H9 (cell line): ENCODE measurements around the gene MPZ. TPM values are rescaled to one million over a fixed set of nuclear protein-coding genes. Genes with fewer than 3 reads are reported as not detected.

Experiments used
- DNase-seq: peaks from one replicate; pipeline ENCODE4 v3.0.0-alpha.2; 2017
- H2AFZ ChIP-seq: one replicate; pipeline ENCODE4 v1.6.1; 2013; ENCODE audit warnings: mild to moderate bottlenecking, low read length, control low read depth, moderate library complexity
- H2AK5ac ChIP-seq: 2 replicates; pipeline ENCODE4 v1.6.1; 2013; ENCODE audit warnings: low read length, control low read depth, mixed read lengths; ENCODE audit not compliant: insufficient read length
- H2BK120ac ChIP-seq: one replicate; pipeline ENCODE4 v1.6.1; 2013; ENCODE audit warnings: low read depth, mild to moderate bottlenecking, low read length, control low read depth, inconsistent platforms; ENCODE audit not compliant: poor library complexity, severe bottlenecking
- H2BK12ac ChIP-seq: 2 replicates; pipeline ENCODE4 v1.6.1; 2013; ENCODE audit warnings: low read length, control low read depth, mixed read lengths, low read depth; ENCODE audit not compliant: insufficient read length
- H2BK15ac ChIP-seq: 2 replicates; pipeline ENCODE4 v1.6.1; 2013; ENCODE audit warnings: low read depth, low read length, control low read depth
- H2BK20ac ChIP-seq: one replicate; pipeline ENCODE4 v1.6.1; 2013; ENCODE audit warnings: low read depth, mild to moderate bottlenecking, low read length, control low read depth, inconsistent platforms; ENCODE audit not compliant: poor library complexity, severe bottlenecking
- H2BK5ac ChIP-seq: 2 replicates; pipeline ENCODE4 v1.6.1; 2013; ENCODE audit warnings: low read length, control low read depth, mixed read lengths; ENCODE audit not compliant: insufficient read length
- H3K14ac ChIP-seq: 2 replicates; pipeline ENCODE4 v1.6.1; 2013; ENCODE audit warnings: low read length, control low read depth; ENCODE audit not compliant: insufficient read depth
- H3K18ac ChIP-seq: 2 replicates; pipeline ENCODE4 v1.6.1; 2013; ENCODE audit warnings: low read depth, mild to moderate bottlenecking, mixed read lengths, low read length, control low read depth; ENCODE audit not compliant: insufficient read length
- H3K23ac ChIP-seq: 2 replicates; pipeline ENCODE4 v1.6.1; 2013; ENCODE audit warnings: low read length, control low read depth, mixed read lengths, low read depth; ENCODE audit not compliant: insufficient read length
- H3K23me2 ChIP-seq: 2 replicates; pipeline ENCODE4 v1.6.1; 2013; ENCODE audit warnings: low read depth, mild to moderate bottlenecking, mixed read lengths, low read length, control low read depth; ENCODE audit not compliant: insufficient read length, poor library complexity, severe bottlenecking
- H3K27ac ChIP-seq: 2 replicates; pipeline ENCODE4 v1.5.1; 2013; ENCODE audit warnings: low read length, control low read depth, mixed read lengths, low read depth; ENCODE audit not compliant: insufficient read length
- H3K27me3 ChIP-seq: 2 replicates; pipeline ENCODE4 v1.6.1; 2013; ENCODE audit warnings: low read length, control low read depth, inconsistent platforms; ENCODE audit not compliant: insufficient read depth
- H3K4ac ChIP-seq: 2 replicates; pipeline ENCODE4 v1.6.1; 2013; ENCODE audit warnings: low read depth, mild to moderate bottlenecking, control low read depth, inconsistent platforms, low read length, moderate library complexity
- H3K4me1 ChIP-seq: 2 replicates; pipeline ENCODE4 v1.6.1; 2013; ENCODE audit warnings: low read length, control low read depth, inconsistent platforms; ENCODE audit not compliant: insufficient read depth
- H3K4me2 ChIP-seq: 2 replicates; pipeline ENCODE4 v1.6.1; 2013; ENCODE audit warnings: low read length, control low read depth, mixed read lengths; ENCODE audit not compliant: insufficient read length, insufficient read depth
- H3K56ac ChIP-seq: 2 replicates; pipeline ENCODE4 v1.6.1; 2013; ENCODE audit warnings: low read depth, mild to moderate bottlenecking, mixed read lengths, low read length, control low read depth; ENCODE audit not compliant: insufficient read length
- H3K79me1 ChIP-seq: 2 replicates; pipeline ENCODE4 v1.6.1; 2013; ENCODE audit warnings: low read depth, mild to moderate bottlenecking, moderate library complexity, low read length, control low read depth, inconsistent platforms; ENCODE audit not compliant: insufficient read depth, poor library complexity, severe bottlenecking
- H3K79me2 ChIP-seq: 2 replicates; pipeline ENCODE4 v1.6.1; 2013; ENCODE audit warnings: low read length, control low read depth, inconsistent platforms; ENCODE audit not compliant: insufficient read depth
- H3K9ac ChIP-seq: 2 replicates; pipeline ENCODE4 v1.6.1; 2013; ENCODE audit warnings: low read length, control low read depth, mixed read lengths; ENCODE audit not compliant: insufficient read length; ENCODE audit errors: extremely low read depth
- H3K9me3 ChIP-seq: one replicate; pipeline ENCODE4 v1.6.1; 2013; ENCODE audit warnings: low read depth, low read length, inconsistent platforms; ENCODE audit not compliant: control insufficient read depth
- H3T11ph ChIP-seq: one replicate; pipeline ENCODE4 v1.6.1; 2013; ENCODE audit warnings: mild to moderate bottlenecking, low read length, control low read depth, inconsistent platforms
- H4K20me1 ChIP-seq: one replicate; pipeline ENCODE4 v1.6.1; 2013; ENCODE audit not compliant: control insufficient read depth, insufficient read length, insufficient read depth
- H4K5ac ChIP-seq: 2 replicates; pipeline ENCODE4 v1.6.1; 2013; ENCODE audit warnings: low read depth, mild to moderate bottlenecking, mixed read lengths, low read length, control low read depth; ENCODE audit not compliant: insufficient read length
- H4K8ac ChIP-seq: replicated peaks from 2 replicates; pipeline ENCODE4 v1.6.1; 2013; ENCODE audit warnings: low read length, control low read depth, mixed read lengths, low read depth; ENCODE audit not compliant: insufficient read length
- H4K91ac ChIP-seq: 2 replicates; pipeline ENCODE4 v1.6.1; 2013; ENCODE audit warnings: low read depth, mild to moderate bottlenecking, moderate library complexity, mixed read lengths, low read length, control low read depth; ENCODE audit not compliant: insufficient read length
- H3K27ac Mint-ChIP-seq, 3 experiments: 2 replicates in 2 of 3; 3 replicates in 1 of 3; pipeline ENCODE4 v1.8.0; 2020 to 2021; ENCODE audit warnings: mixed read lengths in 3 of 3, mild to moderate bottlenecking in 1 of 3, moderate library complexity in 1 of 3
- H3K27me3 Mint-ChIP-seq: 2 replicates; pipeline ENCODE4 v1.8.0; 2021; ENCODE audit warnings: low read depth, mild to moderate bottlenecking, moderate library complexity, mixed read lengths
- H3K36me3 Mint-ChIP-seq, 3 experiments: 2 replicates in 2 of 3; 3 replicates in 1 of 3; pipeline ENCODE4 v1.8.0; 2020 to 2021; ENCODE audit warnings: low read depth in 3 of 3, mixed read lengths in 3 of 3; ENCODE audit not compliant: insufficient read depth in 1 of 3
- H3K4me1 Mint-ChIP-seq, 2 experiments: 2 replicates each; pipeline ENCODE4 v1.8.0; 2020; ENCODE audit warnings: mixed read lengths in 2 of 2
- H3K4me3 Mint-ChIP-seq, 2 experiments: 2 replicates in 1 of 2; 3 replicates in 1 of 2; pipeline ENCODE4 v1.8.0; 2020 to 2021; ENCODE audit warnings: mild to moderate bottlenecking in 2 of 2, mixed read lengths in 2 of 2, moderate library complexity in 1 of 2
- H3K9me3 Mint-ChIP-seq, 2 experiments: 2 replicates in 1 of 2; 3 replicates in 1 of 2; pipeline ENCODE4 v1.8.0; 2020; ENCODE audit warnings: mild to moderate bottlenecking in 2 of 2, mixed read lengths in 2 of 2, moderate library complexity in 1 of 2
- WGBS: extraction: QIAGEN DNeasy Blood & Tissue Kit; methylation state at CpG from one replicate; pipeline ENCODE4 v1.1.7; 2013; ENCODE audit warnings: missing lambda C conversion rate, low lambda C conversion rate, mixed read lengths; ENCODE audit not compliant: insufficient read length; ENCODE audit errors: extremely low coverage; 5-methylcytosine and 5-hydroxymethylcytosine counted together
- total RNA-seq: library from RNA; stranded (reverse); gene quantifications from 2 replicates; pipeline ENCODE4 v1.2.1, GENCODE V29; 2021
- TF ChIP-seq, protein P1 (sequence below): fragments of 200-600 bp; sonication (generic); conservative IDR thresholded peaks from 3 replicates; pipeline ENCODE4 v1.8.0; 2021; ENCODE audit warnings: antibody characterized with exemption, mild to moderate bottlenecking

The MPZ gene
- total RNA-seq, 1 experiment from 2014 or later: 2.7 TPM

DNA sequence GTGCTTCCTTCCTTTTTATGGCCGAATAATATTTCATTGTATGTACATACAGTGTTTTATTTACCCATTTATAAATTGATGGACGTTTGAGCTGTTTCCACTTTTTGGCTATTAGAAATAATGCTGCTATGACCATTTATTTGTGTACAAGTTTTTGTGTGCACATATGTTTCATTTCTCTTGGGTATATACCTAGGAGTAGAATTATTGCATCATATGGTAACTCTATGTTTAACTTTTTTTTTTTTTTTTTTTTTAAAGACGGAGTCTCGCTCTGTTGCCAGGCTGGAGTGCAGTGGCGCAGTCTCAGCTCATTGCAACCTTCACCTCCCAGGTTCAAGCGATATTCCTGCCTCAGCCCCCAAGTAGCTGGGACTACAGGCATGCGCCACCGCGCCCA lies 23.4 kb upstream of the MPZ start:
- Histone ChIP-seq H3K79me2 (no peaks in the 10 kb centered on the region), H2BK15ac (no peak overlapping the region), H3K4me2 (no peak overlapping the region), H3K9ac (no peak overlapping the region), H3K23me2 (no peaks in the 10 kb centered on the region), H2BK5ac (no peak overlapping the region), H4K5ac (no peak overlapping the region), H3K56ac (no peak overlapping the region), H4K8ac (no peak overlapping the region), H3K27ac (no peak overlapping the region), H4K91ac (no peak overlapping the region), H3K27me3 (no peaks in the 10 kb centered on the region), H2BK120ac (no peak overlapping the region), H3K4me1 (no peaks in the 10 kb centered on the region), H4K20me1 (no peaks in the 10 kb centered on the region), H2AK5ac (no peak overlapping the region), H3T11ph (no peak overlapping the region), H3K18ac (no peak overlapping the region), H3K4ac (no peak overlapping the region), H2AFZ (no peak overlapping the region), H3K23ac (no peak overlapping the region), H3K9me3 (no peaks in the 10 kb centered on the region), H3K14ac (no peak overlapping the region), H2BK12ac (no peak overlapping the region), H3K79me1 (no peaks in the 10 kb centered on the region), H2BK20ac (no peak overlapping the region)
- H3K27me3 Mint-ChIP-seq: no peaks in the 10 kb centered on the region
- DNase-seq: no peak
- H3K4me1 Mint-ChIP-seq: no peaks in the 10 kb centered on the region
- H3K27ac Mint-ChIP-seq: no peak overlapping the region; a peak in 1 of 7 replicates
- H3K9me3 Mint-ChIP-seq: no peaks in the 10 kb centered on the region
- WGBS: no CpG with 5 or more reads among the region's 9 CpGs
- no peak overlapping the region for H3K4me3 Mint-ChIP-seq
- TF ChIP-seq, protein P1, sequence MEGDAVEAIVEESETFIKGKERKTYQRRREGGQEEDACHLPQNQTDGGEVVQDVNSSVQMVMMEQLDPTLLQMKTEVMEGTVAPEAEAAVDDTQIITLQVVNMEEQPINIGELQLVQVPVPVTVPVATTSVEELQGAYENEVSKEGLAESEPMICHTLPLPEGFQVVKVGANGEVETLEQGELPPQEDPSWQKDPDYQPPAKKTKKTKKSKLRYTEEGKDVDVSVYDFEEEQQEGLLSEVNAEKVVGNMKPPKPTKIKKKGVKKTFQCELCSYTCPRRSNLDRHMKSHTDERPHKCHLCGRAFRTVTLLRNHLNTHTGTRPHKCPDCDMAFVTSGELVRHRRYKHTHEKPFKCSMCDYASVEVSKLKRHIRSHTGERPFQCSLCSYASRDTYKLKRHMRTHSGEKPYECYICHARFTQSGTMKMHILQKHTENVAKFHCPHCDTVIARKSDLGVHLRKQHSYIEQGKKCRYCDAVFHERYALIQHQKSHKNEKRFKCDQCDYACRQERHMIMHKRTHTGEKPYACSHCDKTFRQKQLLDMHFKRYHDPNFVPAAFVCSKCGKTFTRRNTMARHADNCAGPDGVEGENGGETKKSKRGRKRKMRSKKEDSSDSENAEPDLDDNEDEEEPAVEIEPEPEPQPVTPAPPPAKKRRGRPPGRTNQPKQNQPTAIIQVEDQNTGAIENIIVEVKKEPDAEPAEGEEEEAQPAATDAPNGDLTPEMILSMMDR: no peak
- H3K36me3 Mint-ChIP-seq: peaks cover 14 to 72% (median 62%) of the 10 kb centered on the region in 3 experiments; a peak in 6 of 7 replicates
